Gastroesophageal sphincter (tissue), 3 donors: ENCODE results near the gene GRB7.

Source experiments
- CTCF ChIP-seq, 4 experiments: fragments of 200-600 bp in 2 of 4; fragments of 450-650 bp in 2 of 4; sonication (generic) in 1 of 4; IDR thresholded peaks; one replicate each; pipeline ENCODE4 v1.5.1; 2017 to 2019; ENCODE audit warnings: antibody characterized with exemption in 4 of 4, mild to moderate bottlenecking in 2 of 4, moderate library complexity in 2 of 4
- POLR2A ChIP-seq, 2 donors: fragments of 450-650 bp; IDR thresholded peaks; one replicate each; pipeline ENCODE4 v1.6.1; 2017; ENCODE audit warnings: antibody characterized with exemption in 2 of 2, mild to moderate bottlenecking in 2 of 2, moderate library complexity in 1 of 2

GRCh38 chr17:39775031-39775430, 37.3 kb downstream of the GRB7 start:
- TF ChIP-seq CTCF (IDR thresholded peaks at IDR 0.05), result no peak
- TF ChIP-seq POLR2A (IDR thresholded peaks at IDR 0.05), result no peak
